ENCODE data around the gene TBC1D23. TPM values are rescaled to one million over a fixed set of nuclear protein-coding genes. Genes with fewer than 3 reads are reported as not detected.

TBC1D23 gene
- total RNA-seq, 1 experiment from 2014 or later: 45.2 TPM

GRCh38 chr3:100310355-100310965 lies 49.7 kb downstream of the TBC1D23 start:
- H3K36me3 Mint-ChIP-seq (ENCODE audit: insufficient read depth, unreplicated experiment): peaks cover 11% of the 10 kb centered on the region
- BruUV-seq (replicated peaks): no TSS peak
- Histone ChIP-seq H3K36me3 (ENCODE audit: control insufficient read depth, insufficient read depth, low read length) (no peaks in the 10 kb centered on the region; the same call in 1 of the 2 replicates), H3K4me1 (no peaks in the 10 kb centered on the region), H3K27me3 (replicated peaks; ENCODE audit: control insufficient read depth, insufficient read depth, low read length) (no peaks in the 10 kb centered on the region), H3K4me3 (ENCODE audit: low read depth, low read length) (no peak overlapping the region), H3K9me3 (no peaks in the 10 kb centered on the region)
- no peaks in the 10 kb centered on the region for H3K27me3 Mint-ChIP-seq (ENCODE audit: insufficient read depth, unreplicated experiment)
- H3K27ac Mint-ChIP-seq (ENCODE audit: unreplicated experiment): no peak overlapping the region
- ChIA-PET CTCF (no interaction called here), POLR2A (no interaction called here)
- H3K4me1 Mint-ChIP-seq (ENCODE audit: low read depth, unreplicated experiment): no peaks in the 10 kb centered on the region
- H3K9me3 Mint-ChIP-seq (ENCODE audit: unreplicated experiment): no peaks in the 10 kb centered on the region
- H3K4me3 Mint-ChIP-seq (ENCODE audit: unreplicated experiment): no peak overlapping the region
- TF ChIP-seq CTCF (IDR thresholded peaks at IDR 0.05; ENCODE audit: insufficient read depth in 1 of 2, low read depth in 1 of 2, low read length in 1 of 2, severe bottlenecking in 1 of 2, unreplicated experiment in 1 of 2): no peak
- no peak for DNase-seq
- intact Hi-C loops (cut with micrococcal nuclease; ENCODE audit: unreplicated experiment): no loop called here

GRCh38 chr3:100311011-100311410 lies 50.2 kb downstream of the TBC1D23 start:
- no TSS peak for BruUV-seq (replicated peaks)
- Histone ChIP-seq H3K4me3 (ENCODE audit: low read depth, low read length) (no peak overlapping the region), H3K9me3 (no peaks in the 10 kb centered on the region), H3K36me3 (ENCODE audit: control insufficient read depth, insufficient read depth, low read length) (no peaks in the 10 kb centered on the region; the same call in 1 of the 2 replicates), H3K27me3 (replicated peaks; ENCODE audit: control insufficient read depth, insufficient read depth, low read length) (no peaks in the 10 kb centered on the region), H3K4me1 (no peaks in the 10 kb centered on the region)
- ChIA-PET POLR2A (no interaction called here), CTCF (no interaction called here)
- Mint-ChIP-seq H3K27ac (ENCODE audit: unreplicated experiment) (no peak overlapping the region), H3K27me3 (ENCODE audit: insufficient read depth, unreplicated experiment) (no peaks in the 10 kb centered on the region), H3K4me1 (ENCODE audit: low read depth, unreplicated experiment) (no peaks in the 10 kb centered on the region), H3K36me3 (ENCODE audit: insufficient read depth, unreplicated experiment) (peaks cover 11% of the 10 kb centered on the region), H3K9me3 (ENCODE audit: unreplicated experiment) (no peaks in the 10 kb centered on the region), H3K4me3 (ENCODE audit: unreplicated experiment) (no peak overlapping the region)
- no peak for TF ChIP-seq CTCF (IDR thresholded peaks at IDR 0.05; ENCODE audit: insufficient read depth in 1 of 2, low read depth in 1 of 2, low read length in 1 of 2, severe bottlenecking in 1 of 2, unreplicated experiment in 1 of 2)
- intact Hi-C loops (cut with micrococcal nuclease; ENCODE audit: unreplicated experiment): no loop called here
- DNase-seq: no peak

GRCh38 chr3:100316641-100317069 lies 55.9 kb downstream of the TBC1D23 start:
- no TSS peak for BruUV-seq (replicated peaks)
- no peak overlapping the region for H3K4me3 ChIP-seq (ENCODE audit: low read depth, low read length)
- no peaks in the 10 kb centered on the region for H3K4me1 ChIP-seq
- Mint-ChIP-seq H3K9me3 (ENCODE audit: unreplicated experiment) (no peaks in the 10 kb centered on the region), H3K4me3 (ENCODE audit: unreplicated experiment) (no peak overlapping the region), H3K27ac (ENCODE audit: unreplicated experiment) (no peak overlapping the region), H3K27me3 (ENCODE audit: insufficient read depth, unreplicated experiment) (no peaks in the 10 kb centered on the region), H3K36me3 (ENCODE audit: insufficient read depth, unreplicated experiment) (peaks cover 30% of the 10 kb centered on the region), H3K4me1 (ENCODE audit: low read depth, unreplicated experiment) (no peaks in the 10 kb centered on the region)
- intact Hi-C loops (cut with micrococcal nuclease; ENCODE audit: unreplicated experiment): loop anchor here (1.0 to 5.0 kb wide), 6 partner anchors 86 to 484 kb away; partner anchors contain the start of genes LNP1 and TOMM70
- H3K27me3 ChIP-seq (replicated peaks; ENCODE audit: control insufficient read depth, insufficient read depth, low read length): no peaks in the 10 kb centered on the region
- ChIA-PET POLR2A (interaction anchor here (0.6 kb wide), 1 partner anchor 485 kb away, joined by 3 read pairs; no protein-coding TSS in a partner anchor), CTCF (interaction anchor here (0.6 to 1.4 kb wide), 2 partner anchors 407 to 485 kb away, joined by 3 to 9 read pairs; no protein-coding TSS in a partner anchor)
- TF ChIP-seq CTCF (IDR thresholded peaks at IDR 0.05; ENCODE audit: insufficient read depth in 1 of 2, low read depth in 1 of 2, low read length in 1 of 2, severe bottlenecking in 1 of 2, unreplicated experiment in 1 of 2): peak; percentile 59 to 64
- no peaks in the 10 kb centered on the region for H3K9me3 ChIP-seq
- DNase-seq: peak; percentile 39 to 59
- no peaks in the 10 kb centered on the region; the same call in 1 of the 2 replicates for H3K36me3 ChIP-seq (ENCODE audit: control insufficient read depth, insufficient read depth, low read length)
